HG03108 (cell line): ENCODE data around the gene OGFRL1.
"Not testable (repeated sequence)": the region's sequence is repeated elsewhere in the genome, so short reads cannot be mapped to it uniquely, and the experiment has no call there.

Source experiments
- ATAC-seq: cut with Tn5 transposase; IDR thresholded peaks from one replicate; pipeline ENCODE4 v1.9.1; 2021; ENCODE audit warnings: moderate library complexity; ENCODE audit not compliant: unreplicated experiment

The OGFRL1 gene

GRCh38 chr6:71288228-71289038 is at the start of gene OGFRL1:
TSS of gene OGFRL1 (plus strand) at chr6:71288811. CDS start at chr6:71288937, 126 bp downstream.
- peak; percentile 84 for ATAC-seq

- no peak for ATAC-seq
These were observed 48.9 kb upstream of the OGFRL1 start for GRCh38 chr6:71239694-71240093.

- ATAC-seq, result no peak
These were observed 43.2 kb upstream of the OGFRL1 start for GRCh38 chr6:71245265-71246049.

GRCh38 chr6:71246596-71246995 is 42.0 kb upstream of the OGFRL1 start:
- ATAC-seq, result no peak

GRCh38 chr6:71248306-71248765 is 40.3 kb upstream of the OGFRL1 start:
- ATAC-seq, result peak; percentile 82

GRCh38 chr6:71248878-71249544 is 39.6 kb upstream of the OGFRL1 start:
- ATAC-seq, result no peak

- ATAC-seq, result no peak
These were observed 38.5 kb upstream of the OGFRL1 start for GRCh38 chr6:71250099-71250602.

GRCh38 chr6:71252410-71252809 is 36.2 kb upstream of the OGFRL1 start:
- no peak for ATAC-seq

GRCh38 chr6:71252960-71253359 is 35.7 kb upstream of the OGFRL1 start:
- ATAC-seq, result no peak

- no peak for ATAC-seq
These were observed 34.3 kb upstream of the OGFRL1 start for GRCh38 chr6:71254323-71254722.

- no peak for ATAC-seq
These were observed 30.3 kb upstream of the OGFRL1 start for GRCh38 chr6:71258078-71258866.

GRCh38 chr6:71259888-71260604 is 28.6 kb upstream of the OGFRL1 start:
- no peak for ATAC-seq

GRCh38 chr6:71262914-71263313 is 25.7 kb upstream of the OGFRL1 start:
- ATAC-seq, result no peak

GRCh38 chr6:71266392-71266791 is 22.2 kb upstream of the OGFRL1 start:
- not testable (repeated sequence) for ATAC-seq

- peak; percentile 79 for ATAC-seq
These were observed 19.7 kb upstream of the OGFRL1 start for GRCh38 chr6:71268735-71269437.

GRCh38 chr6:71277926-71278600 is 10.5 kb upstream of the OGFRL1 start:
- no peak for ATAC-seq

GRCh38 chr6:71279321-71279720 is 9.3 kb upstream of the OGFRL1 start:
- ATAC-seq, result no peak

GRCh38 chr6:71279740-71280139 is 8.9 kb upstream of the OGFRL1 start:
- ATAC-seq, result no peak

GRCh38 chr6:71280701-71281100 is 7.9 kb upstream of the OGFRL1 start:
- no peak for ATAC-seq
